Natural killer cell (primary cell): Measurements from ENCODE around the gene GNG4. TPM values are rescaled to one million over a fixed set of nuclear protein-coding genes. Genes with fewer than 3 reads are reported as not detected.

Source experiments
- ATAC-seq, 3 donors: fragments of 150-1000 bp in 2 of 3; fragments of 200-7000 bp in 1 of 3; cut with Tn5 transposase; 1 replicate in 1 of 3; 2 replicates in 2 of 3; pipeline ENCODE4 v1.10.0; 2021; ENCODE audit warnings: mild to moderate bottlenecking in 2 of 3, moderate library complexity in 2 of 3
- DNase-seq, 2 donors: peaks; one replicate each; pipeline versions ENCODE4 v3.0.0 to v3.0.0-alpha.2; 2013 to 2021; ENCODE audit warnings: mixed read lengths in 1 of 2
- H3K27ac ChIP-seq: one replicate; pipeline ENCODE4 v1.5.1; 2013; ENCODE audit warnings: mild to moderate bottlenecking, low read length
- H3K27me3 ChIP-seq: one replicate; pipeline ENCODE4 v1.6.1; 2013; ENCODE audit warnings: low read length; ENCODE audit not compliant: control insufficient read depth, insufficient read depth
- H3K36me3 ChIP-seq: one replicate; pipeline ENCODE4 v1.6.1; 2013; ENCODE audit warnings: low read length; ENCODE audit not compliant: control insufficient read depth, insufficient read depth
- H3K4me1 ChIP-seq: one replicate; pipeline ENCODE4 v1.6.1; 2013; ENCODE audit warnings: low read length; ENCODE audit not compliant: control insufficient read depth, insufficient read depth
- H3K4me3 ChIP-seq: one replicate; pipeline ENCODE4 v1.5.1; 2013; ENCODE audit warnings: low read length
- H3K9me3 ChIP-seq: one replicate; pipeline ENCODE4 v1.6.1; 2013; ENCODE audit warnings: low read length; ENCODE audit not compliant: control insufficient read depth, insufficient read depth
- H3K27ac Mint-ChIP-seq, 2 donors: one replicate each; pipeline ENCODE4 v1.8.0; 2022; ENCODE audit warnings: mild to moderate bottlenecking in 2 of 2, mixed read lengths in 2 of 2, moderate library complexity in 1 of 2
- H3K27me3 Mint-ChIP-seq, 2 donors: one replicate each; pipeline ENCODE4 v1.8.0; 2022; ENCODE audit warnings: low read depth in 2 of 2, mixed read lengths in 2 of 2
- H3K36me3 Mint-ChIP-seq: one replicate; pipeline ENCODE4 v1.8.0; 2022; ENCODE audit warnings: mixed read lengths
- H3K4me1 Mint-ChIP-seq, 2 donors: one replicate each; pipeline ENCODE4 v1.8.0; 2022; ENCODE audit warnings: mixed read lengths in 2 of 2
- H3K4me3 Mint-ChIP-seq: one replicate; pipeline ENCODE4 v1.8.0; 2022; ENCODE audit warnings: mild to moderate bottlenecking, moderate library complexity, mixed read lengths
- H3K9me3 Mint-ChIP-seq, 2 donors: one replicate each; pipeline ENCODE4 v1.8.0; 2022; ENCODE audit warnings: mixed read lengths in 2 of 2
- WGBS: methylation state at CpG from one replicate; pipeline ENCODE4 v1.1.7; 2013; ENCODE audit warnings: missing lambda C conversion rate; ENCODE audit not compliant: insufficient coverage; 5-methylcytosine and 5-hydroxymethylcytosine counted together
- intact Hi-C: fragments of 100-400 bp; cut with micrococcal nuclease; formaldehyde crosslinking; loops from one replicate; pipeline ENCODE4 v1.14.2; 2022
- total RNA-seq, 4 donors: library from RNA; stranded (reverse); fragments of 120-200 nt in 1 of 4; gene quantifications; one replicate each; pipeline versions ENCODE4 v1.2.3 to v1.2.4, GENCODE V29; 2013 to 2022
- TF ChIP-seq, protein P1 (sequence below): fragments of 200-600 bp; IDR thresholded peaks from one replicate; pipeline ENCODE4 v1.8.0; 2022; ENCODE audit warnings: antibody characterized with exemption

GNG4 gene
- total RNA-seq, 3 donors from 2014 or later (not counting 1 experiment from before 2014, with no cell fraction given) = 0.07 to 0.12 TPM; not detected in 1

DNA sequence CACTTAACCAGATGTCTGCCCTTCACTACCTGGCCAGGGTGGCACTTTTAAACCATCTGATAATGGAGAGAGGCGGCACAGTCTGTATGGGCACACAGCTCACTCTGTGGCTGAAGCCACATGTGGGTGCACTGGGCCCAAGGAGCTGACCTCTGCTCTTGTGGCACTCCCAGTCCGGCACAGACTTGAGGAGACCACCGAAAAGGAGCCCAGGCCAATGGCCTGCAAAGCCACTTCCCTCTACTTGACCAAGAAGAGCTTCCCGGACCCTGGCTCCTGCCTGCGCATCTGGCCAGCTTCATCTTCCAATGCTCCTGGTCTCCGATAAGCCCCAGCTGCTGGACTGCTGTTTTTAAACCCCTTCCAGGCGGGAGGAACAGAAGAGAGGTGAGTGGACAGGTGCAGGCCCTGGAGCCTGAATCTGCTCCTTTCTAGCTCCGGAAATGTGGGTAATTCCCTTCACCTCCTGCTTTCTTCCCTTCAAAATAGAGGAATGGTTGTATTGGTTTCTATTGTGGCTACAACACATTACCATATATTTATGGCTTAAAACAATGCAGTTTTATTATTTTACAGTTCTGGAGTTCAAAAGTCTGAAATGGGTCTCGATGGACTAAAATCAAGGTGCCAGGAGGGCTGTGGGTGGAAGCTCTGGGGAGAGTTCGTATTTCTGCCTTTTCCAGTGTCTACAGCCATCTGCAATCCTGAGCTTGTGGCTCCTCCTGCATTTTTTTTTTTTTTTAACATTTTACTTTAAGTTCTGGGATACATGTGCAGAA is 11.6 kb downstream of the GNG4 start:
- ATAC-seq = no peak
- 93% methylated on average over 9 of the region's 10 CpGs for WGBS
- no peak for DNase-seq

DNA sequence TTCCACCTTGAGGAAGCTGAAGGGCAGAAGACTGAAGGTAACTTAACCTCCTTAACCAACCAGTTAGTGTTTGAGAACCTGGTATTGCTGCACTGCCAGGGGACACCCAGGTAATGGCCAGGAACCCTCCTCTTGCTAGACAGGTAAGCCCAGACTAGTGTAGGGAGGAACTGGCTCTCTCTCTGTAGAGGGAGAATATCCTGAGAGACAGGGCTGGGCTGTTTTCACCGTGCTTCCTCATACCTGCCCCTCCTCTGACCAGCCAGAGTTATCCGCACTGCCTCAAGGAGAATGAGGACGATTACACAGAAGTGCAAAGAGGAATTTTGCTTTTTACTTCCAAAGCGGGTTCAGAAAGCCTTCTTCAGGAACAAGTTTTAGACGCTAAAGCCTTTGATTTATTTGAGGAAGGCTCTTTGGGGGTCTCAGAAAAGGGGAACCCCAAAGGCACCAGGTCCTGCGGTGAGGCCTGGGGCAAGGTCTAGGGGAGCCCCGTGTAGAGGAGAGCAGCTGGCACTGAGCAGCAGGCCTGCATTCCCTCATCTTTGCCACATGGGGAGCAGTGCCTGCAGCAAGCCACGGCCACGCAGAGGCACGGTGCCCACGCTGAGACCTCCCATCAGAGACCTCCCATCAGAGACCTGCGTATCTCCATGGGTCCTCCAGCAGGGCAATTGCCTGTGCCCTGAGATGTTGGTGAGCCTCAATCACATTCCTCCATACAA is 13.5 kb downstream of the GNG4 start:
- Mint-ChIP-seq H3K36me3 (no peaks in the 10 kb centered on the region), H3K9me3 (no peaks in the 10 kb centered on the region)
- WGBS = 59% methylated on average over 12 of the region's 12 CpGs

More for the DNA sequence above, 11.6 kb downstream of the GNG4 start:
- intact Hi-C loops = no loop called here
- TF ChIP-seq, protein P1, sequence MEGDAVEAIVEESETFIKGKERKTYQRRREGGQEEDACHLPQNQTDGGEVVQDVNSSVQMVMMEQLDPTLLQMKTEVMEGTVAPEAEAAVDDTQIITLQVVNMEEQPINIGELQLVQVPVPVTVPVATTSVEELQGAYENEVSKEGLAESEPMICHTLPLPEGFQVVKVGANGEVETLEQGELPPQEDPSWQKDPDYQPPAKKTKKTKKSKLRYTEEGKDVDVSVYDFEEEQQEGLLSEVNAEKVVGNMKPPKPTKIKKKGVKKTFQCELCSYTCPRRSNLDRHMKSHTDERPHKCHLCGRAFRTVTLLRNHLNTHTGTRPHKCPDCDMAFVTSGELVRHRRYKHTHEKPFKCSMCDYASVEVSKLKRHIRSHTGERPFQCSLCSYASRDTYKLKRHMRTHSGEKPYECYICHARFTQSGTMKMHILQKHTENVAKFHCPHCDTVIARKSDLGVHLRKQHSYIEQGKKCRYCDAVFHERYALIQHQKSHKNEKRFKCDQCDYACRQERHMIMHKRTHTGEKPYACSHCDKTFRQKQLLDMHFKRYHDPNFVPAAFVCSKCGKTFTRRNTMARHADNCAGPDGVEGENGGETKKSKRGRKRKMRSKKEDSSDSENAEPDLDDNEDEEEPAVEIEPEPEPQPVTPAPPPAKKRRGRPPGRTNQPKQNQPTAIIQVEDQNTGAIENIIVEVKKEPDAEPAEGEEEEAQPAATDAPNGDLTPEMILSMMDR = no peak
- no peaks in the 10 kb centered on the region for H3K27me3 ChIP-seq
- H3K36me3 ChIP-seq = no peaks in the 10 kb centered on the region
- Mint-ChIP-seq H3K4me1 (peaks cover 14 to 16% of the 10 kb centered on the region in 2 donors), H3K9me3 (no peaks in the 10 kb centered on the region), H3K27me3 (peaks cover 3 to 9% of the 10 kb centered on the region in 2 donors), H3K27ac (no peak overlapping the region), H3K4me3 (no peak overlapping the region), H3K36me3 (no peaks in the 10 kb centered on the region)
- no peak overlapping the region for H3K4me3 ChIP-seq
- peaks cover 26% of the 10 kb centered on the region for H3K4me1 ChIP-seq
- no peaks in the 10 kb centered on the region for H3K9me3 ChIP-seq
- no peak overlapping the region for H3K27ac ChIP-seq

DNA sequence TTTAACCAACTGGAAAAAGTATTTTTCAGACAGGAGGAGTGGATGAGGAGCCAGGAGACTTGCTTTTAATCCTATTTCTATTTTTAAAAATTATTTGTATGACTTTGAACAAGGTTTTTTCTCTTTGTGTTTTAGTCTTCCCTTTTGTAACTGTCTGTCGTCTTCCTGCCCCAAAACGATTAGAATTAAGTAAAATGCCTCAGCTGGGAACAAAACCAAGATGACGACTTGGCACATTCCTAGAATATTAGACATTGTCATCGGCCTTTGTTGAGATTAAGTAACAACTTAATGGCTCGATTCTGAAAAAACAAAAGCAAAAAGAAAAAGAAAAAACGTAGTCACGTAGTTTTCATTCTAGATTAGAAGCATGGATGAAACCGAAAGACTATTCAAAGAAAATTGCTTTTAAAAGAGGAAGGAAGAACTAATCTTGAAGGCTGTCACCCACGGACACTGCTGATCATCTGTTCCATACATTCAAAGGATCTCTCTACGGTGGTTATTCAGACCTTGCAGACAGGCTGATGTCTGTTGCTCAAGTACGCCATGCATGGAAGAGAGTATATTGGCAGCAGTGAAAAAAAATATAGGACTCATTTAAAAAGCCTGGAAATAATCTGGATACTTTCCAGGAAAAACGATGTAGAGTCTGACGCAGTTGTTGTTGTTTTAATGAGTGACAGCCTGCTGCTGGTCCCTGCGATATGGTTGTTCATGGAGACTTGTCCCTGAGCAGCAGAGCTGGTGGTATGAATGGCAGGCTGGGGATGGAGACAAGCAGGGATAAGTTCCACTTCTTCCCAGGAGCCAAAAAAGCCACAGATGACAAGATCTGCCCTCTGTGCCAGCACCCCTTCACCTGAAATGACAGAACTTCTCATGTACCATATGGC is 16.8 kb downstream of the GNG4 start:
- H3K27ac Mint-ChIP-seq = no peak overlapping the region
- intact Hi-C loops = no loop called here
- 47% methylated on average over 14 of the region's 14 CpGs for WGBS

More for the DNA sequence above, 13.5 kb downstream of the GNG4 start:
- DNase-seq (no peak), ATAC-seq (no peak)
- Mint-ChIP-seq H3K27ac (no peak overlapping the region), H3K27me3 (peaks cover 3 to 14% of the 10 kb centered on the region in 2 donors), H3K4me3 (no peak overlapping the region), H3K4me1 (peaks cover 0 to 6% of the 10 kb centered on the region in 2 donors)
- no peak overlapping the region for H3K4me3 ChIP-seq
- no peaks in the 10 kb centered on the region for H3K9me3 ChIP-seq
- peaks cover 8% of the 10 kb centered on the region for H3K4me1 ChIP-seq
- intact Hi-C loops = no loop called here
- TF ChIP-seq, protein P1 = no peak
- no peaks in the 10 kb centered on the region for H3K36me3 ChIP-seq
- H3K27me3 ChIP-seq = no peaks in the 10 kb centered on the region
- no peak overlapping the region for H3K27ac ChIP-seq

More for the DNA sequence above, 16.8 kb downstream of the GNG4 start:
- no peaks in the 10 kb centered on the region for H3K9me3 Mint-ChIP-seq
- Histone ChIP-seq H3K36me3 (no peaks in the 10 kb centered on the region), H3K4me3 (no peak overlapping the region), H3K9me3 (no peaks in the 10 kb centered on the region), H3K27ac (no peak overlapping the region), H3K4me1 (no peaks in the 10 kb centered on the region), H3K27me3 (no peaks in the 10 kb centered on the region)
- TF ChIP-seq, protein P1 = no peak
- H3K36me3 Mint-ChIP-seq = no peaks in the 10 kb centered on the region
- peaks cover 0 to 6% of the 10 kb centered on the region in 2 donors for H3K4me1 Mint-ChIP-seq
- ATAC-seq (no peak), DNase-seq (no peak)
- no peak overlapping the region for H3K4me3 Mint-ChIP-seq
- peaks cover 6 to 8% of the 10 kb centered on the region in 2 donors for H3K27me3 Mint-ChIP-seq
